Lower leg skin (tissue), 3 donors: ENCODE results near the gene API5.

Experiments
- CTCF ChIP-seq, 3 donors: fragments of 450-650 bp; IDR thresholded peaks; one replicate each; pipeline ENCODE4 v1.5.1; 2016; ENCODE audit warnings: antibody characterized with exemption in 3 of 3, mild to moderate bottlenecking in 3 of 3, moderate library complexity in 2 of 3
- POLR2A ChIP-seq, 2 donors: fragments of 450-650 bp; IDR thresholded peaks; one replicate each; pipeline ENCODE4 v1.6.1; 2016 to 2017; ENCODE audit warnings: antibody characterized with exemption in 2 of 2, mild to moderate bottlenecking in 1 of 2, moderate library complexity in 1 of 2

- no peak for TF ChIP-seq POLR2A (IDR thresholded peaks at IDR 0.05)
- no peak for TF ChIP-seq CTCF (IDR thresholded peaks at IDR 0.05)
These were observed 41.3 kb upstream of the API5 start for GRCh38 chr11:43270468-43270867.
